MM.1S (cell line): Measurements from ENCODE around the gene TRIM5.

ENCODE experiments used
- CTCF ChIP-seq: fragments of 300-600 bp; sonication (generic); IDR thresholded peaks from 2 replicates; pipeline ENCODE4 v1.5.1; 2016; ENCODE audit warnings: antibody characterized with exemption, low read length, mixed read lengths
- EZH2 ChIP-seq: fragments of 300-600 bp; sonication (generic); optimal IDR thresholded peaks from 2 replicates; pipeline ENCODE3; 2017; ENCODE audit warnings: low read depth, mild to moderate bottlenecking, antibody characterized with exemption, low read length, mixed read lengths
- EZH2phosphoT487 ChIP-seq: fragments of 300-600 bp; sonication (generic); IDR thresholded peaks from 2 replicates; pipeline ENCODE4 v1.6.1; 2018; ENCODE audit warnings: antibody characterized with exemption, low read length

GRCh38 chr11:5624489-5625279 lies 60.2 kb downstream of the TRIM5 start, which contains the start of gene TRIM34:
- TF ChIP-seq CTCF: no peak
- no peak for TF ChIP-seq EZH2phosphoT487
- TF ChIP-seq EZH2: no peak
